ENCODE results near the gene VWA5B2.

GRCh38 chr3:184196536-184196935 is 32.8 kb upstream of the VWA5B2 start:
- TF ChIP-seq EP300 (IDR thresholded peaks at IDR 0.05) (no peak), CTCF (IDR thresholded peaks at IDR 0.05) (no peak), POLR2A (IDR thresholded peaks at IDR 0.05) (no peak)

Measured in tibial nerve (tissue), 4 donors.